Measurements from ENCODE around the gene ECE2. TPM values are rescaled to one million over a fixed set of nuclear protein-coding genes. Genes with fewer than 3 reads are reported as not detected.

The ECE2 gene
- total RNA-seq, 6 experiments from 2014 or later, result not detected

GRCh38 chr3:184272269-184272668 is 3.6 kb upstream of the ECE2 start:
- TF ChIP-seq CTCF (IDR thresholded peaks at IDR 0.05), result no peak
- Mint-ChIP-seq H3K9me3 (peaks cover 2% of the 10 kb centered on the region; the same call in 1 of the 2 replicates), H3K27ac (no peak overlapping the region), H3K27me3 (ENCODE audit: insufficient read depth) (peaks cover 39% of the 10 kb centered on the region), H3K4me1 (ENCODE audit: low read depth) (no peaks in the 10 kb centered on the region), H3K4me3 (no peak overlapping the region), H3K36me3 (ENCODE audit: low read depth) (no peaks in the 10 kb centered on the region)
- DNase-seq, result no peak

GRCh38 chr3:184275381-184275701 is 481 bp upstream of the ECE2 start:
- TF ChIP-seq CTCF (IDR thresholded peaks at IDR 0.05), result no peak
- Mint-ChIP-seq H3K4me3 (no peak overlapping the region), H3K36me3 (ENCODE audit: low read depth) (no peaks in the 10 kb centered on the region), H3K9me3 (no peaks in the 10 kb centered on the region), H3K27ac (no peak overlapping the region), H3K4me1 (ENCODE audit: low read depth) (no peaks in the 10 kb centered on the region), H3K27me3 (ENCODE audit: insufficient read depth) (peaks cover 52% of the 10 kb centered on the region)
- DNase-seq, result no peak

GRCh38 chr3:184277366-184277765 is 1.5 kb downstream of the ECE2 start:
- Mint-ChIP-seq H3K27me3 (ENCODE audit: insufficient read depth) (peaks cover 50% of the 10 kb centered on the region), H3K36me3 (ENCODE audit: low read depth) (no peaks in the 10 kb centered on the region), H3K4me3 (no peak overlapping the region), H3K27ac (no peak overlapping the region), H3K9me3 (no peaks in the 10 kb centered on the region), H3K4me1 (ENCODE audit: low read depth) (no peaks in the 10 kb centered on the region)
- TF ChIP-seq CTCF (IDR thresholded peaks at IDR 0.05), result no peak
- DNase-seq, result no peak

GRCh38 chr3:184282941-184283340 is 7.1 kb downstream of the ECE2 start:
- no peak overlapping the region for H3K4me3 Mint-ChIP-seq
- H3K36me3 Mint-ChIP-seq (ENCODE audit: low read depth), result no peaks in the 10 kb centered on the region
- no peak for TF ChIP-seq CTCF (IDR thresholded peaks at IDR 0.05)
- no peaks in the 10 kb centered on the region for H3K4me1 Mint-ChIP-seq (ENCODE audit: low read depth)
- no peak overlapping the region for H3K27ac Mint-ChIP-seq
- no peak for DNase-seq
- H3K27me3 Mint-ChIP-seq (ENCODE audit: insufficient read depth), result peaks cover 54% of the 10 kb centered on the region
- H3K9me3 Mint-ChIP-seq, result no peaks in the 10 kb centered on the region

GRCh38 chr3:184283681-184284080 is 7.9 kb downstream of the ECE2 start:
- Mint-ChIP-seq H3K4me3 (no peak overlapping the region), H3K27ac (no peak overlapping the region), H3K27me3 (ENCODE audit: insufficient read depth) (peaks cover 49% of the 10 kb centered on the region), H3K36me3 (ENCODE audit: low read depth) (no peaks in the 10 kb centered on the region), H3K4me1 (ENCODE audit: low read depth) (no peaks in the 10 kb centered on the region), H3K9me3 (no peaks in the 10 kb centered on the region)
- TF ChIP-seq CTCF (IDR thresholded peaks at IDR 0.05), result no peak
- DNase-seq, result no peak

- no peaks in the 10 kb centered on the region for H3K36me3 Mint-ChIP-seq (ENCODE audit: low read depth)
- no peaks in the 10 kb centered on the region for H3K9me3 Mint-ChIP-seq
- peak; percentile 70 for TF ChIP-seq CTCF (IDR thresholded peaks at IDR 0.05)
- H3K4me1 Mint-ChIP-seq (ENCODE audit: low read depth), result no peaks in the 10 kb centered on the region
- DNase-seq, result peak; percentile 78
- peaks cover 42% of the 10 kb centered on the region for H3K27me3 Mint-ChIP-seq (ENCODE audit: insufficient read depth)
- no peak overlapping the region for H3K27ac Mint-ChIP-seq
- no peak overlapping the region for H3K4me3 Mint-ChIP-seq
These were observed 8.9 kb downstream of the ECE2 start for GRCh38 chr3:184284696-184285095.

Data from HFFc6 (cell line).